Epithelial cell of esophagus (primary cell): ENCODE data around the gene RNASEH2A.
"Not testable (repeated sequence)": the region's sequence is repeated elsewhere in the genome, so short reads cannot be mapped to it uniquely, and the experiment has no call there.

Source experiments
- DNase-seq: peaks from one replicate; pipeline ENCODE4 v3.0.0; 2010; ENCODE audit warnings: low read depth
- H3K4me3 ChIP-seq: 2 replicates; pipeline ENCODE4 v1.5.1; 2011; ENCODE audit warnings: mild to moderate bottlenecking, low read length, control low read depth
- TF ChIP-seq, protein P1 (sequence below): IDR thresholded peaks from 2 replicates; pipeline ENCODE4 v1.5.1; 2011; ENCODE audit warnings: low read depth, mild to moderate bottlenecking, low read length, control low read depth, inconsistent platforms; ENCODE audit not compliant: insufficient read depth; ENCODE audit errors: missing control alignments

Gene RNASEH2A

DNA sequence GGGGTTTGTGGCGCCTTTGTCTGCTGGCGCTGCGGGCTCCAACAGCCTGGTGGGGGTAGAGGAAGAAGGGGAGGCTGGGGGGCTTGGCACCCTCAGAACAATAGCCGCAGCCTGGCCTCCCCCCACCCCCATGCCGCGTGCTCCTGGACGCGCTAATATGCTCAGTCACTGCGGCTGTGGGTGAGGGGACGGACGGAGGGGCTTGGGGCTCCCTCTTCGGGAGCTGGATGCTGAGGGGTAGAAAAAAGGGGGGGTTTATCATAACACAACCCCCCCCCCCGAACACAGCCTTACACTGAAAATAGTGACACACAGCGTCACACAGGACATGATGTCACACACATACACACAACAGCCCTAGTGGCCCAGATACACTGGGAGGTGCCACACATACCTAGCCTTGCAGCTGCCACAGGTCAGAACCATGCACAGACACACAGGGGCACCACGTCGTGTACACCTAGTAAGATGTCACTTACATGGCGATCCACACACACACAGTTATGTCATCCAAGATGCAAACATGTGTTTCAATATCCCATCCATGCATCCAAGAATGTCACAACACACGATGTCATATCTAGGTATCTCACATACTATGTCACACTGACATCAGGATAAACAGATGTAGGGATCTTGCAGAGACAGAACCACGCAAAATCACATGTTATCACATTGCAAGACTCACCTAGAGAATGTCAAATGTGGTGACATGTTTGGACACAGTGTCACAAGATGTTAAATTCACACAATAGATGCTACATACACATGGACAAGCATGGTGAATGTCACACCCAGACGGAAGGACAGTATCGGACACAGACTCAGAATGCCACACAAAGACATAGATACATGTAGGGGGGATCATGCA is 32.7 kb downstream of the RNASEH2A start:
- TF ChIP-seq, protein P1, sequence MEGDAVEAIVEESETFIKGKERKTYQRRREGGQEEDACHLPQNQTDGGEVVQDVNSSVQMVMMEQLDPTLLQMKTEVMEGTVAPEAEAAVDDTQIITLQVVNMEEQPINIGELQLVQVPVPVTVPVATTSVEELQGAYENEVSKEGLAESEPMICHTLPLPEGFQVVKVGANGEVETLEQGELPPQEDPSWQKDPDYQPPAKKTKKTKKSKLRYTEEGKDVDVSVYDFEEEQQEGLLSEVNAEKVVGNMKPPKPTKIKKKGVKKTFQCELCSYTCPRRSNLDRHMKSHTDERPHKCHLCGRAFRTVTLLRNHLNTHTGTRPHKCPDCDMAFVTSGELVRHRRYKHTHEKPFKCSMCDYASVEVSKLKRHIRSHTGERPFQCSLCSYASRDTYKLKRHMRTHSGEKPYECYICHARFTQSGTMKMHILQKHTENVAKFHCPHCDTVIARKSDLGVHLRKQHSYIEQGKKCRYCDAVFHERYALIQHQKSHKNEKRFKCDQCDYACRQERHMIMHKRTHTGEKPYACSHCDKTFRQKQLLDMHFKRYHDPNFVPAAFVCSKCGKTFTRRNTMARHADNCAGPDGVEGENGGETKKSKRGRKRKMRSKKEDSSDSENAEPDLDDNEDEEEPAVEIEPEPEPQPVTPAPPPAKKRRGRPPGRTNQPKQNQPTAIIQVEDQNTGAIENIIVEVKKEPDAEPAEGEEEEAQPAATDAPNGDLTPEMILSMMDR: no peak
- H3K4me3 ChIP-seq: no peak overlapping the region
- DNase-seq: no peak

- TF ChIP-seq, protein P1: no peak
- peak overlapping the region; percentile 21 for H3K4me3 ChIP-seq
- peak; percentile 96 for DNase-seq
Observed at GRCh38 chr19:12840091-12841079, 34.0 kb downstream of the RNASEH2A start.

DNA sequence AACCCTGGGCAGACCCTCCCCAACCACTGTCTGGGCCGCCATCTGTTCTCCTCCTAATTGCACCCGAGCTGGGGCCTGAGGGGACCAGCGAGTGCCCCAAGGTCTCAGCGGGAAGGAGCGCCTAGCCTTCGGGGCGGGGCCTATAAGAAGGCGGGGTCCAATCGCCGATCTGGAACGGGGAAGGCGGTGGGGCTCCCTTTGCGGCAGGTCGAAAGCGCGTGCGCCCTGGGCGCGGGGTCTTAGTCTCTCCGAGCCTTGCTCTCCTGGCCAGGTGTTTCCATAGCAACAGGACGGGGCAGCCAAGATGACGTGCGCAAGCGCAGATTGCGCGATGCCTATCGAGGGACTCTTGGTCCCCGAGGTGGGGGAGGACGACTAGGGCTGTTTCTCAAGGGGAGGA is 34.7 kb downstream of the RNASEH2A start:
- DNase-seq: peak; percentile 24
- H3K4me3 ChIP-seq: peak overlapping the region; percentile 21
- TF ChIP-seq, protein P1: no peak

DNA sequence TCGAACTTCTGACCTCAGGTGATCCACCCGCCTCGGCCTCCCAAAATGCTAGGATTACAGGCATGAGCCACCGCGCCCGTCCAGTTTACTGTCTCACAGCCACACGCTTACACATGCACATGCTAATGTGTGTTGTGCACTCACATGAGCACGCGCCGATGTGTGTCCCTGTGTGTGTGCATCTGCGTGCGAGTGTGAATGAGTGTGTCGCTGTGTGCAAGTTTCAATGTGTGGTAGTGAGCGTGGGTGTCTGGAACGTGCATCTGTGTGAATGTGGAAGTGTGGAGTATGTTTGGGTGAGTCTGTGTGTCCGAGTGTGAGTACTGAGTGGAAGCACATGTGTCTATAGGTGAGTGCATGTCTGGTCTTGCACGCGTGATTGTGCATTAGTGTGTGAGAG is 36.1 kb downstream of the RNASEH2A start:
- TF ChIP-seq, protein P1: no peak
- H3K4me3 ChIP-seq: no peak overlapping the region
- DNase-seq: no peak

- TF ChIP-seq, protein P1: no peak
- DNase-seq: no peak
- no peak overlapping the region for H3K4me3 ChIP-seq
Observed at GRCh38 chr19:12843328-12843727, 36.9 kb downstream of the RNASEH2A start.

- TF ChIP-seq, protein P1: no peak
- H3K4me3 ChIP-seq: no peak overlapping the region
Observed at GRCh38 chr19:12843999-12844732, 37.8 kb downstream of the RNASEH2A start.

GRCh38 chr19:12846613-12847012 is 40.2 kb downstream of the RNASEH2A start:
- H3K4me3 ChIP-seq, DNase-seq: not testable (repeated sequence)

More at GRCh38 chr19:12843999-12844732, 37.8 kb downstream of the RNASEH2A start:
- DNase-seq: peak; percentile 22
